CD14-positive monocyte (primary cell): ENCODE data around the gene SLC4A1. TPM values are rescaled to one million over a fixed set of nuclear protein-coding genes. Genes with fewer than 3 reads are reported as not detected.

Experiments used
- DNase-seq, 3 donors: peaks; one replicate each; pipeline ENCODE4 v3.0.0-alpha.2; 2011 to 2022
- H2AFZ ChIP-seq: 2 replicates; pipeline ENCODE4 v1.6.0; 2012; ENCODE audit warnings: mild to moderate bottlenecking, low read depth, low read length, inconsistent platforms; ENCODE audit not compliant: insufficient read depth, poor library complexity, severe bottlenecking
- H3K27ac ChIP-seq, 2 donors: 1 replicate in 1 of 2; 2 replicates in 1 of 2; pipeline ENCODE4 v1.5.1; 2012 to 2013; ENCODE audit warnings: low read length in 2 of 2, control low read depth in 1 of 2, inconsistent platforms in 1 of 2, low read depth in 1 of 2, mild to moderate bottlenecking in 1 of 2
- H3K27me3 ChIP-seq, 2 donors: one replicate each; pipeline versions ENCODE4 v1.6.0 to v1.6.1; 2011 to 2013; ENCODE audit warnings: low read length in 2 of 2; ENCODE audit not compliant: control insufficient read depth in 2 of 2, insufficient read depth in 2 of 2
- H3K36me3 ChIP-seq, 2 donors: replicated peaks in 1 of 2; 1 replicate in 1 of 2; 2 replicates in 1 of 2; pipeline versions ENCODE4 v1.5.1 to v1.6.1; 2012 to 2013; ENCODE audit warnings: low read length in 2 of 2, control low read depth in 1 of 2, inconsistent platforms in 1 of 2, mild to moderate bottlenecking in 1 of 2; ENCODE audit not compliant: insufficient read depth in 2 of 2, control insufficient read depth in 1 of 2
- H3K4me1 ChIP-seq, 2 donors: 1 replicate in 1 of 2; 2 replicates in 1 of 2; pipeline versions ENCODE4 v1.5.1 to v1.6.1; 2012 to 2013; ENCODE audit warnings: low read length in 2 of 2, control low read depth in 1 of 2, inconsistent platforms in 1 of 2, mild to moderate bottlenecking in 1 of 2, moderate library complexity in 1 of 2; ENCODE audit not compliant: insufficient read depth in 2 of 2, control insufficient read depth in 1 of 2
- H3K4me2 ChIP-seq: replicated peaks from 2 replicates; pipeline ENCODE3; 2012; ENCODE audit warnings: low read length, moderate library complexity, mild to moderate bottlenecking; ENCODE audit not compliant: poor library complexity, severe bottlenecking; ENCODE audit errors: extremely low read depth
- H3K4me3 ChIP-seq, 3 experiments: fragments of 200-600 bp in 1 of 3; sonication (generic) in 1 of 3; replicated peaks in 1 of 3; 1 replicate in 2 of 3; 2 replicates in 1 of 3; pipeline ENCODE4 v1.5.1; 2011 to 2013; ENCODE audit warnings: low read length in 3 of 3, mild to moderate bottlenecking in 3 of 3, control low read depth in 2 of 3, low read depth in 2 of 3, inconsistent platforms in 1 of 3, moderate library complexity in 1 of 3
- H3K79me2 ChIP-seq: 2 replicates; pipeline ENCODE4 v1.6.0; 2012; ENCODE audit warnings: mild to moderate bottlenecking, control low read depth, inconsistent platforms, low read length, moderate library complexity; ENCODE audit not compliant: insufficient read depth
- H3K9ac ChIP-seq: 2 replicates; pipeline ENCODE4 v1.6.0; 2017; ENCODE audit warnings: low read length, mild to moderate bottlenecking; ENCODE audit not compliant: insufficient read depth, poor library complexity, severe bottlenecking
- H3K9me3 ChIP-seq, 2 donors: replicated peaks in 1 of 2; 1 replicate in 1 of 2; 2 replicates in 1 of 2; pipeline versions ENCODE4 v1.5.1 to v1.6.1; 2012 to 2013; ENCODE audit warnings: low read length in 2 of 2, control low read depth in 1 of 2; ENCODE audit not compliant: control insufficient read depth in 1 of 2, insufficient read depth in 1 of 2
- H4K20me1 ChIP-seq: 2 replicates; pipeline ENCODE4 v1.6.0; 2012; ENCODE audit warnings: mild to moderate bottlenecking, low read length, control low read depth, moderate library complexity; ENCODE audit not compliant: insufficient read depth
- H3K27ac Mint-ChIP-seq, 7 donors: one replicate each; pipeline ENCODE4 v1.8.0; 2020; ENCODE audit warnings: mild to moderate bottlenecking in 7 of 7, mixed read lengths in 7 of 7, moderate library complexity in 6 of 7, inconsistent platforms in 2 of 7
- H3K27me3 Mint-ChIP-seq, 3 donors: one replicate each; pipeline ENCODE4 v1.8.0; 2021 to 2022; ENCODE audit warnings: low read depth in 3 of 3, mild to moderate bottlenecking in 3 of 3, mixed read lengths in 3 of 3, moderate library complexity in 3 of 3, inconsistent platforms in 1 of 3
- H3K36me3 Mint-ChIP-seq, 2 donors: one replicate each; pipeline ENCODE4 v1.8.0; 2020; ENCODE audit warnings: mixed read lengths in 2 of 2, inconsistent platforms in 1 of 2, mild to moderate bottlenecking in 1 of 2
- H3K4me1 Mint-ChIP-seq: one replicate; pipeline ENCODE4 v1.8.0; 2020; ENCODE audit warnings: mild to moderate bottlenecking, mixed read lengths
- H3K4me3 Mint-ChIP-seq, 2 donors: one replicate each; pipeline ENCODE4 v1.8.0; 2020; ENCODE audit warnings: mild to moderate bottlenecking in 2 of 2, mixed read lengths in 2 of 2, moderate library complexity in 1 of 2
- H3K9me3 Mint-ChIP-seq, 7 donors: one replicate each; pipeline ENCODE4 v1.8.0; 2020 to 2022; ENCODE audit warnings: mixed read lengths in 7 of 7, mild to moderate bottlenecking in 6 of 7, moderate library complexity in 6 of 7, inconsistent platforms in 2 of 7
- WGBS: methylation state at CpG from one replicate; pipeline ENCODE4 v1.1.5; 2013; ENCODE audit warnings: missing lambda C conversion rate; ENCODE audit not compliant: insufficient coverage; 5-methylcytosine and 5-hydroxymethylcytosine counted together
- intact Hi-C, 2 donors: fragments of 100-400 bp; cut with micrococcal nuclease; formaldehyde crosslinking; loops; one replicate each; pipeline versions ENCODE4 v1.15.0 to v1.15.1; 2023
- polyA plus RNA-seq, 3 donors: library from polyadenylated mRNA; depleted of rRNA in 1 of 3; unstranded in 2 of 3; stranded (reverse) in 1 of 3; fragments of 300-500 nt in 2 of 3; fragments of >200 nt in 1 of 3; fragmentation: Illumina TruSeq in 2 of 3; gene quantifications; 1 replicate in 2 of 3; 2 replicates in 1 of 3; pipeline ENCODE4 v1.2.3, GENCODE V29; 2012 to 2021
- TF ChIP-seq, protein P1 (sequence below): fragments of 200-600 bp; IDR thresholded peaks from one replicate; pipeline ENCODE4 v1.8.0; 2022; ENCODE audit warnings: antibody characterized with exemption, mild to moderate bottlenecking

SLC4A1 gene
- polyA plus RNA-seq, 3 donors: 0.04 TPM; not detected in 2

DNA sequence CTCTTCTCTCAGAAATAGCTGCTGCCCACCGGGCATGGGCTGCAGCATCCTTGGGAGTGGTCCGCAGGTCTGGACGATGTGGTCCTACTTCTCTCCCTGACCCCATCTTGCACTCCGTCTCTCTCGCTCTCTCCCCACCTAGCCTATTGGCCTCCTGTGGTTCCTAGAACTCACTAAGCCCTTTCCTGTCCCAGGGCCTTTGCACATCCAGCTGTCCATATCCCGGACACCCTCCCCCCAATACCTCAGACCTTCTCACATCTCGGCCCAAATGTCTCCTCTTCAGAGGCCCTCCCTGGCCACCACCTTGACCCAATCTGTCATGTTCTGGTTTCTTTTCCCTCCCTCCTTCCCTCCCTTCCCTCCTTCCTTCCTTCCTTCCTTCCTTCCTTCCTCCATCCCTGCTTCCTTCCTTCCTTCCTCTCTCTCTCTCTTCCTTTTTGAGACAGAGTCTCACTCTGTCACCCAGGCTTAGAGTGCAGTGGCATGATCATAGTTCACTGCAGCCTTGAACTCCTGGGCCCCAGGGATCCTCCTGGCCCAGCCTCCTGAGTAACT is 4.5 kb downstream of the SLC4A1 start:
- no peaks in the 10 kb centered on the region for H3K27me3 ChIP-seq
- no peak for DNase-seq
- no peak overlapping the region for H2AFZ ChIP-seq
- H3K36me3 ChIP-seq: no peaks in the 10 kb centered on the region
- H3K9me3 ChIP-seq: no peaks in the 10 kb centered on the region
- intact Hi-C loops: no loop called here
- no peak overlapping the region for H3K27ac ChIP-seq
- H4K20me1 ChIP-seq: no peaks in the 10 kb centered on the region
- no peaks in the 10 kb centered on the region for H3K4me1 ChIP-seq
- WGBS: 99% methylated on average over 7 of the region's 7 CpGs
- Mint-ChIP-seq H3K27me3 (peaks cover 2 to 9% (median 3%) of the 10 kb centered on the region in 3 donors), H3K27ac (peak overlapping the region in 1 of 7 donors; percentile 25), H3K36me3 (no peaks in the 10 kb centered on the region), H3K9me3 (no peaks in the 10 kb centered on the region), H3K4me1 (no peaks in the 10 kb centered on the region), H3K4me3 (no peak overlapping the region)
- TF ChIP-seq, protein P1, sequence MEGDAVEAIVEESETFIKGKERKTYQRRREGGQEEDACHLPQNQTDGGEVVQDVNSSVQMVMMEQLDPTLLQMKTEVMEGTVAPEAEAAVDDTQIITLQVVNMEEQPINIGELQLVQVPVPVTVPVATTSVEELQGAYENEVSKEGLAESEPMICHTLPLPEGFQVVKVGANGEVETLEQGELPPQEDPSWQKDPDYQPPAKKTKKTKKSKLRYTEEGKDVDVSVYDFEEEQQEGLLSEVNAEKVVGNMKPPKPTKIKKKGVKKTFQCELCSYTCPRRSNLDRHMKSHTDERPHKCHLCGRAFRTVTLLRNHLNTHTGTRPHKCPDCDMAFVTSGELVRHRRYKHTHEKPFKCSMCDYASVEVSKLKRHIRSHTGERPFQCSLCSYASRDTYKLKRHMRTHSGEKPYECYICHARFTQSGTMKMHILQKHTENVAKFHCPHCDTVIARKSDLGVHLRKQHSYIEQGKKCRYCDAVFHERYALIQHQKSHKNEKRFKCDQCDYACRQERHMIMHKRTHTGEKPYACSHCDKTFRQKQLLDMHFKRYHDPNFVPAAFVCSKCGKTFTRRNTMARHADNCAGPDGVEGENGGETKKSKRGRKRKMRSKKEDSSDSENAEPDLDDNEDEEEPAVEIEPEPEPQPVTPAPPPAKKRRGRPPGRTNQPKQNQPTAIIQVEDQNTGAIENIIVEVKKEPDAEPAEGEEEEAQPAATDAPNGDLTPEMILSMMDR: no peak
- H3K9ac ChIP-seq: no peak overlapping the region
- H3K4me3 ChIP-seq: no peak overlapping the region
- no peaks in the 10 kb centered on the region for H3K79me2 ChIP-seq
- no peak overlapping the region for H3K4me2 ChIP-seq

DNA sequence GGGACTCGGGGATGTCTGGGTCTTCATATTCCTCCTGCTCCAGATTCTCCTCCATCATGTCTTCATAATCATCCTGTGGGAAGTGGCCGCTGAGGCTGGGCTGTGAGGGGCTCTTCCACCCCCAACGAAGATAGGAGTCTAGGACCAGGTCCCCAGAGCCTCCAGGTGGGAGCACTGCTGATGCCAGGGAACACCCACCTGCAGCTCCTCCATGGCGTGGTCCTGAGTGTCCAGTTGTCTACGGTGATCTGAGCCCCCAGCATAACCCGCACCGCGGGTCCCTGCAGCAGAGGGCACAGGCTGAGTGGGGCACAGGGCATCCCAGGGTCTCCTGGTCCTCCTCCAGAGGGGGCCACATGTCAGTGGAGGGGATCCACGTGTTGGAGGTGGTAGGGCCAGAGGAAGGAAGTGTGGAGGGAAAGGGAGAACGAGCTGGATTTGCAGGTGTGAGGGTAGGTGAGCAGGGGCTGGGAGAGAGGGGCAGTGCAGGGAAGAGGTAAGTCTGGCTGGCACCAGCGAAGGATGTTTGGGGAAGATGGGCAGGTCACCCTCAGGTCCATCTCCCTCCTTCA is 5.2 kb downstream of the SLC4A1 start:
- Histone ChIP-seq H3K4me3 (no peak overlapping the region), H3K36me3 (no peaks in the 10 kb centered on the region), H3K4me2 (no peak overlapping the region), H3K79me2 (no peaks in the 10 kb centered on the region), H2AFZ (no peak overlapping the region), H3K9ac (no peak overlapping the region), H3K9me3 (no peaks in the 10 kb centered on the region), H3K27me3 (no peaks in the 10 kb centered on the region), H3K27ac (no peak overlapping the region), H4K20me1 (no peaks in the 10 kb centered on the region), H3K4me1 (no peaks in the 10 kb centered on the region)
- WGBS: 83% methylated on average over 8 of the region's 11 CpGs
- Mint-ChIP-seq H3K36me3 (no peaks in the 10 kb centered on the region), H3K9me3 (no peaks in the 10 kb centered on the region), H3K4me1 (no peaks in the 10 kb centered on the region), H3K27ac (no peak overlapping the region), H3K4me3 (no peak overlapping the region), H3K27me3 (peaks cover 2 to 7% (median 3%) of the 10 kb centered on the region in 3 donors)
- TF ChIP-seq, protein P1: no peak
- DNase-seq: no peak
- intact Hi-C loops: no loop called here
